HEK293T (cell line): ENCODE data around the gene TMEM37.
A peak's percentile ranks its signal among the peaks of the same experiment; 100 is the strongest.

Experiments
- CTCF ChIA-PET: fragments of 350-600 bp; formaldehyde crosslinking; extraction: SDS; loops from one replicate; lab custom pipeline; 2021; ENCODE audit warnings: antibody characterized with exemption, inconsistent platforms; lab: Yijun Ruan, JAX
- POLR2A ChIA-PET: fragments of 350-600 bp; formaldehyde crosslinking; extraction: SDS; loops from one replicate; lab custom pipeline; 2020; ENCODE audit warnings: antibody characterized with exemption, inconsistent platforms; lab: Yijun Ruan, JAX
- DNase-seq: peaks from one replicate; pipeline ENCODE4 v3.0.0; 2012; ENCODE audit warnings: mixed read lengths; ENCODE audit errors: extremely low spot score
- ARNT ChIP-seq: fragments of 450-650 bp; IDR thresholded peaks from 2 replicates; pipeline ENCODE4 v1.6.1; 2017; ENCODE audit warnings: mild to moderate bottlenecking
- BHLHE40 ChIP-seq: fragments of 450-650 bp; IDR thresholded peaks from 2 replicates; pipeline ENCODE4 v1.6.1; 2016; ENCODE audit warnings: mild to moderate bottlenecking, moderate library complexity, borderline replicate concordance
- CTBP1 ChIP-seq: fragments of 450-650 bp; IDR thresholded peaks from 2 replicates; pipeline ENCODE4 v1.6.1; 2016; ENCODE audit warnings: borderline replicate concordance
- ELF4 ChIP-seq: fragments of 450-650 bp; IDR thresholded peaks from 2 replicates; pipeline ENCODE4 v1.6.1; 2017; ENCODE audit warnings: antibody characterized with exemption
- FOXA1 ChIP-seq: fragments of 450-650 bp; IDR thresholded peaks from 2 replicates; pipeline ENCODE4 v1.6.1; 2016; ENCODE audit warnings: mild to moderate bottlenecking
- FOXK2 ChIP-seq: fragments of 450-650 bp; IDR thresholded peaks from 2 replicates; pipeline ENCODE4 v1.6.1; 2016; ENCODE audit warnings: mild to moderate bottlenecking
- FOXM1 ChIP-seq: fragments of 450-650 bp; IDR thresholded peaks from 2 replicates; pipeline ENCODE4 v1.6.1; 2017; ENCODE audit warnings: mild to moderate bottlenecking, borderline replicate concordance
- HDGF ChIP-seq: fragments of 450-650 bp; IDR thresholded peaks from 2 replicates; pipeline ENCODE4 v1.6.1; 2017; ENCODE audit warnings: antibody characterized with exemption, borderline replicate concordance
- L3MBTL2 ChIP-seq: fragments of 450-650 bp; conservative IDR thresholded peaks from 2 replicates; pipeline ENCODE4 v1.6.1; 2016; ENCODE audit warnings: mild to moderate bottlenecking
- LEF1 ChIP-seq: fragments of 450-650 bp; IDR thresholded peaks from 2 replicates; pipeline ENCODE4 v1.6.1; 2017; ENCODE audit warnings: mild to moderate bottlenecking, borderline replicate concordance
- NFRKB ChIP-seq: fragments of 450-650 bp; IDR thresholded peaks from 2 replicates; pipeline ENCODE4 v1.6.1; 2016; ENCODE audit warnings: mild to moderate bottlenecking, moderate library complexity
- PKNOX1 ChIP-seq: fragments of 450-650 bp; IDR thresholded peaks from 2 replicates; pipeline ENCODE4 v1.6.1; 2016
- SP1 ChIP-seq: fragments of 450-650 bp; IDR thresholded peaks from 2 replicates; pipeline ENCODE4 v1.6.1; 2017
- SUZ12 ChIP-seq: fragments of 450-650 bp; IDR thresholded peaks from 2 replicates; pipeline ENCODE4 v1.6.1; 2016; ENCODE audit warnings: mild to moderate bottlenecking
- TARDBP ChIP-seq: fragments of 450-650 bp; IDR thresholded peaks from 2 replicates; pipeline ENCODE4 v1.6.1; 2016
- ZNF384 ChIP-seq: fragments of 450-650 bp; IDR thresholded peaks from 2 replicates; pipeline ENCODE4 v1.6.1; 2016

The TMEM37 gene

GRCh38 chr2:119474371-119475224 lies 42.9 kb downstream of the TMEM37 start:
- POLR2A ChIA-PET: no interaction called here
- CTCF ChIA-PET: interaction anchor here (2.4 kb wide), 1 partner anchor 11 kb away, joined by 17 read pairs; no protein-coding TSS in a partner anchor
- TF ChIP-seq L3MBTL2 (no peak), LEF1 (no peak), FOXM1 (no peak), ARNT (no peak), ZNF384 (no peak), HDGF (no peak), NFRKB (no peak), SP1 (no peak), TARDBP (no peak), ELF4 (no peak), PKNOX1 (no peak), FOXK2 (no peak), FOXA1 (no peak), CTBP1 (no peak), SUZ12 (no peak), BHLHE40 (no peak)
- no peak for DNase-seq

GRCh38 chr2:119475225-119475856 lies 43.7 kb downstream of the TMEM37 start:
- TF ChIP-seq SP1: no peak
- TF ChIP-seq HDGF: no peak
- no peak for TF ChIP-seq PKNOX1
- no peak for TF ChIP-seq ZNF384
- no peak for TF ChIP-seq ELF4
- no peak for TF ChIP-seq FOXM1
- TF ChIP-seq LEF1: no peak
- TF ChIP-seq CTBP1: no peak
- no peak for TF ChIP-seq SUZ12
- no peak for TF ChIP-seq L3MBTL2
- TF ChIP-seq TARDBP: no peak
- TF ChIP-seq NFRKB: no peak
- no peak for TF ChIP-seq FOXK2
- no peak for TF ChIP-seq ARNT
- no peak for TF ChIP-seq FOXA1
- TF ChIP-seq BHLHE40: no peak
- no peak for DNase-seq
- ChIA-PET POLR2A (no interaction called here), CTCF (interaction anchor here (1.2 to 2.4 kb wide), 7 partner anchors 11 to 69 kb away, joined by 4 to 17 read pairs (median 7); no protein-coding TSS in a partner anchor)

GRCh38 chr2:119475857-119476244 lies 44.2 kb downstream of the TMEM37 start:
- TF ChIP-seq FOXM1 (no peak), SP1 (no peak), ELF4 (no peak), BHLHE40 (no peak), ARNT (no peak), PKNOX1 (no peak), TARDBP (no peak), LEF1 (no peak)
- no peak for DNase-seq
- CTCF ChIA-PET: interaction anchor here (1.0 to 2.4 kb wide), 16 partner anchors 10 to 263 kb away, joined by 3 to 17 read pairs (median 6); no protein-coding TSS in a partner anchor
- POLR2A ChIA-PET: interaction anchor here (0.7 kb wide), 1 partner anchor 11 kb away, joined by 3 read pairs; no protein-coding TSS in a partner anchor

DNA sequence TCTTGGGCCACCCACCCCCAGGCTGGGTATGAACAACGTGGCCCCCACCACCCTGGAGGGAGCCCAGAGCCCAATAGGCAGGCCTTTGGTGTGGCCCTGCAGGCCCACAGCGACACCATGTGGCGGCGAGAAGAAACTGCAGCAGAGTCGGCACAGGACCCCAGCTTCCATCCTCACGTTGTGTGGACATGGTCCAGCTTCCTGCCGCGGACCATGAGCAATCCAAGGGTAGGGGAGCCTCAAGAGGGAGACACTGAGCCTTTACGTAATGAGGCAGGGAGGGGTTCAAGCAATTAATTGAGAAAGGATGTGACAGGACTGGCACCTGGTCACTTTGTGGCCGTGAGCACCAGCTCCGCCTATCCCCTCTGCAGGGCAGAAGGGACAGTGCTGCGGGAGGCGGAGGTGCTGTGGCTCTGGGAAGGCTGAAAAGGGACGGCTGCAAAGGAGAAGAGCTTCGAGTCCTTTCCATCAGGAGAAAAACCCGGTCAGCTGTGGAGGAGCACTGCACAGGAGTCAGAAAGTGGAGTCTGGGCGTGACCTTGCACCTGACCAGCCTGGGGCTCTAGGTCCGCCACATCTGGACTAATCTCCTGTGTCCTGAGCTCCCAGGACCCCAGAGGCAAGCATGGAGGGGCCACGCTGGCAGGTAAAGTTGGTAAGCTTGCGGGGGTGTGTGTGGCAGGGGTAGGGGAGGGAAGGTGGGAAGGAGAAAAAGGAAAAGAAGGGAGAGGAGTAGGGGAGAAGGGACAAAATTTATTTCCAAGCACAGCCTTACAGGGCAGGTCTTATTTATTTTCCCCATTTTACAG lies 44.9 kb downstream of the TMEM37 start:
- ChIA-PET CTCF (interaction anchor here (0.9 to 2.4 kb wide), 18 partner anchors 9 to 264 kb away, joined by 3 to 17 read pairs (median 4); no protein-coding TSS in a partner anchor), POLR2A (interaction anchor here (0.7 kb wide), 1 partner anchor 10 kb away, joined by 3 read pairs; no protein-coding TSS in a partner anchor)
- TF ChIP-seq LEF1 (no peak), HDGF (no peak), ZNF384 (no peak), SP1 (no peak), FOXM1 (no peak), SUZ12 (no peak), FOXA1 (no peak), ARNT (no peak), TARDBP (no peak), CTBP1 (no peak), FOXK2 (no peak), NFRKB (no peak), BHLHE40 (no peak)
- peak; percentile 86 for DNase-seq

- ChIA-PET POLR2A (no interaction called here), CTCF (interaction anchor here (0.6 to 2.4 kb wide), 14 partner anchors 9 to 264 kb away, joined by 3 to 17 read pairs (median 6); no protein-coding TSS in a partner anchor)
- no peak for TF ChIP-seq SP1
- TF ChIP-seq ZNF384: no peak
- no peak for TF ChIP-seq ELF4
- no peak for TF ChIP-seq FOXA1
- TF ChIP-seq NFRKB: no peak
- TF ChIP-seq LEF1: no peak
- TF ChIP-seq ARNT: no peak
- TF ChIP-seq SUZ12: no peak
- TF ChIP-seq HDGF: no peak
- TF ChIP-seq TARDBP: no peak
- no peak for TF ChIP-seq FOXM1
- no peak for TF ChIP-seq FOXK2
- TF ChIP-seq PKNOX1: no peak
- no peak for TF ChIP-seq CTBP1
- no peak for TF ChIP-seq L3MBTL2
- TF ChIP-seq BHLHE40: no peak
- DNase-seq: no peak
Measured at GRCh38 chr2:119477113-119477505, 45.5 kb downstream of the TMEM37 start.
